Measurements from ENCODE around the gene SLC26A3. TPM values are rescaled to one million over a fixed set of nuclear protein-coding genes. Genes with fewer than 3 reads are reported as not detected.
"Not testable (repeated sequence)": the region's sequence is repeated elsewhere in the genome, so short reads cannot be mapped to it uniquely, and the experiment has no call there.

The SLC26A3 gene
- polyA plus RNA-seq (2013, experiment 1 of 2; ENCODE audit: insufficient read length), result not detected
- not detected for polyA plus RNA-seq (2013, experiment 2 of 2; ENCODE audit: insufficient read length)

DNA sequence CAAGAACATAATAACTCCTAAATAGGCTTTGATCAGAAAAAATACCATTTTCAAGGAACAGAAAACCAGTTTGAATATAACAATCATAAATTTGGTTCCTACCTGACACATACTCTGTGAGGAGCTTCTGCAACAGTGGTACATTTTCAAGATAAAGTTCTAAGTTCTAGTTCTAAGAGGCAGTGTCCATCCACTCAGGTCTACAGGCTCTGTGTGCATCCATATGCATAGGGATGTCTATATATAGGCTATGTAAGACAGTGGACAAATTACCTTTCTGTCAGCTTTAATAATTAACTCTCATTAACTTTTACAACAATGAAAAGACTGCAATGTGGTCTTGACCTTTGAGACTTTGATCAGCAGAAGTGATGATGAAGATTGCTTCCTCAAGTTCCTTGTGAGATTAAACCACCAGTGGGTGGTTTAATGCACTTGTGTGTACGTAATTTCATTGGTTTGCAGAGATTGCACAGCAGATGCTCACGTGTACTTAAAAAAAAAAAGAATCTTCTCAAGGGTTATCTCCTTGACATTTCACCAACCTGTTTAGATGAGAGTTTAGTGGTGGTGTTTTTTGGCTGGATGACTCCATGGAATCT lies at the start of gene SLC26A3:
TSS of gene SLC26A3 (minus strand) at position 215 of the 602 bp plus-strand sequence. CDS start 8,714 bp downstream, outside the sequence.
- DNase-seq, result no peak

DNA sequence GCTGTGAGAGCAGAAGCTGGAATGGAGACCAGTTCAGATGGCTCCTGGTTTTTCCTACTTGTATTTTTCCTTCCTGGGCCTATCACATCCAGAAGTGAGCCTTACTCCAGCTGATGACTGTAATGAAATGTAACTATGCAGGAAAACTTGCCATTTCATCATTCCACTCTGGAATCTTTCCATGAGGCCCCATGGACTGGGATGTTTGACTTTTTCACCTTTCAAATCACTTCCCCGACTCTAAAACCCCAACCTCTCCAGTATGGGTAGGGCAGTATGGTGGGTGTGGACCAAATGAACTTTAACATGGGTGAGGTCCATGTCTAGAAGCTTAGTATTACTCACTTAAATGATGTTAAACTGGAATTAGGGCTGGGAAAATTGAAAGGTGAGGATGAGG lies 47.6 kb upstream of the SLC26A3 start:
- no peak for DNase-seq

DNA sequence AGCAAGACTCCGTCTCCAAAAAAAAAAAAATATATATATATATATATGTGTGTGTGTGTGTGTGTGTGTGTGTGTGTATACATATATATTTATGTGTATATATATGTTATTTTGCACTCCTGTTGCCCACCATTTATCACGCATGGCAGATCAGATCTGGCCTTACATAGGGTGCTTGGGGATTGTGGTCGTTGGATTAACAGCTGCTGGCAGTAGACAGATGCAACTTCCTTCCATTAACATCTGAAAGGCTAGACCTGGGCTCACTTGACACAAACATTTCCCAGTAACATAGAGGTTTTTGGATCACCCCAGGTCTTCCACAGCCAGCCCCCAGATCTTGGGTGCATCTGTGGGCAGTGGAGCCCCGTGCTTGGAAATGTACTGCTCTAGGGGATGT lies 47.2 kb upstream of the SLC26A3 start:
- no peak for DNase-seq

DNA sequence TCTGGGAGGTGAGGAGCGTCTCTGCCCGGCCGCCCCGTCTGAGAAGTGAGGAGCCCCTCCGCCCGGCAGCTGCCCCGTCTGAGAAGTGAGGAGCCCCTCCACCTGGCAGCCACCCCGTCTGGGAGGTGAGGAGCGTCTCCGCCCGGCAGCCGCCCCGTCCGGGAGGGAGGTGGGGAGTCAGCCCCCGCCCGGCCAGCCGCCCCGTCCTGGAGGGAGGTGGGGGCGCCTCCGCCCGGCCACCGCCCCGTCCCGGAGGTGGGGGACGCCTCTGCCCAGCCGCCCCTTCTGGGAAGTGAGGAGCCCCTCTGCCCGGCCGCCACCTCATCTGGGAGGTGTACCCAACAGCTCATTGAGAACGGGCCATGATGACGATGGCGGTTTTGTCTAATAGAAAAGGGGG lies 45.2 kb upstream of the SLC26A3 start:
- DNase-seq, result not testable (repeated sequence)

DNA sequence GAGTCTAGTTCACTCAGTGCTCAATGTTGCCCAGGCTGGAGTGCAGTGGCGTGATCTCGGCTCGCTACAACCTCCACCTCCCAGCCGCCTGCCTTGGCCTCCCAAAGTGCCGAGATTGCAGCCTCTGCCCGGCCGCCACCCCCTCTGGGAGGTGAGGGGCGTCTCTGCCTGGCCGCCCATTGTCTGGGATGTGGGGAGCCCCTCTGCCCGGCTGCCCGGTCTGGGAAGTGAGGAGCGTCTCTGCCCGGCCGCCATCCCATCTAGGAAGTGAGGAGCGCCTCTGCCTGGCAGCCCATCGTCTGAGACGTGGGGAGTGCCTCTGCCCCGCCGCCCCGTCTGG lies 44.8 kb upstream of the SLC26A3 start:
- DNase-seq, result not testable (repeated sequence)

DNA sequence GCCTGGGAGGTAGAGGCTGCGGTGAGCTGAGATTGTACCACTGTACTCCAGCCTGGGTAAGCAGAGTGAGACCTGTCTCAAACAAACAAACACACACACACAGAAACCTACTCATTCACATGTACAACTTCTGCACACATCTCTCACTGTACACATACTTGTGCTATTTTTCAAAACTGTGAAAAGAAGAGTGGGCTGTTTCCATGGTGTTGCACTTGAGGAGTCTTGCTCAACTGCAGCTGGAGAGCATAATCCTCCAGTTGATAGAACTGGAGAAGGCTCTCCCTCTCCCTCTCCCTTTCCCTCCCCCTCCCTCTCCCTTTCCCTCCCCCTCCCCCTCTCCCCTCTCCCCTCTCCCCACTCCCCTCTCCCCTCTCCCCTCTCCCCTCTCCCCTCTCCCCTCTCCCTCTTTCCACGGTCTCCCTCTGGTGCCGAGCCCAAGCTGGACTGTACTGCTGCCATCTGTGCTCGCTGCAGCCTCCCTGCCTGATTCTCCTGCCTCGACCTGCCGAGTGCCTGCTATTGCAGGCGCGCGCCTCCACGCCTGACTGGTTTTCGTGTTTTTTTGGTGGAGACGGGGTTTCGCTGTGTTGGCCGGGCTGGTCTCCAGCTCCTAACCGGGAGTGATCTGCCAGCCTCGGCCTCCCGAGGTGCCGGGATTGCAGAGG lies 44.3 kb upstream of the SLC26A3 start:
- DNase-seq, result no peak

DNA sequence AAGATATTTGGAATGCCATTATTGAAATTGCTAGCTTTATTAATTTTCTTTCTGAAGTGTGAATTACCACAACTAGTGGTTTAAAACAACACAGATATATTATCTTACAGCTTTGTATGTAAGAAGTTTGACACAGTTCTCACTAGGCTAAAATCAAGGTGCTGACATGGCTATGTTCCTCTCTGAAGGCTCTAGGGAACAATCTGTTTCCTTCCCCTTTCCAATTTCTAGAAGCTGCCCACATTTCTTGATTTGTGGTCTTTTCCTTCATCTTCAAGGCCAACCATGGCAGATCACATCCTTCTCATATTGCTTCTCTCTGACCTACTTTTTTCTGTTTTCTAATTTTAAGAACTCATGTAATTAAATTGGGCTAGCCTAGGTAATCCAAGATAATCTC lies 43.3 kb upstream of the SLC26A3 start:
- no peak for DNase-seq

DNA sequence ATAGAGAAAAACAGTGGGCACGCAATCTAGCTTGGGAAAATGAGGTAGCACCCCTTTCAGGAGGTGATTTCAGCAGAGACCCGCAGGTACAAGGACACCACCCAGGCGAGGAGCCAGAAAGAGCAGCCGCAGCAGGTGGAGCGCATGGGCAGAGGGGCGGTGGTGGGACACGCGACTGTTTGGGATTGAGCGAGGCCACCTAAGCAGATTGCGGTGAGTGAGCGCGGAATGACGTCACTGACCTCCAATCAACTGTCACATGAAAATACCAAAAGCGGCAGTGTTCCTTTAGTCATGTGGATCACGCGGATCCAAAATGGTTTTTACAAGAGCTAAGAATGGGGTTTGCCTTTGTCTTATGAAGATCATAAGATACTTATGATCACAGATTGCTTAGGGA lies 40.2 kb upstream of the SLC26A3 start:
- no peak for DNase-seq

DNA sequence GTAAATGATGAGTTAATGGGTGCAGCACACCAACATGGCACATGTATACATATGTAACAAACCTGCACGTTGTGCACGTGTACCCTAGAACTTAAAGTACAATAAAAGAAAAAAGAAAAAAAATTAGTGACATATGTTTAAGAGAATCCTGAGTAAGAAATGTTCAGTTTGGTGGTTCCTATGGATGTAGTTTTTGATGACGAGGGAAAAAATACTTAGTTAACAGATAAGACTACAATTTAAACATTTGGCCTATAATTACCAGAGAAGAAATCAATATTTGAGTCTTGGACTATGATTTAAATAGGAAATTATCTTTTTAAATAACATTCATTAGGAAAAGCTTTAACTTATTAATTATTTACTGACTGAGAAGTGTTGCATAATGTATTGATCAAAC lies 39.2 kb upstream of the SLC26A3 start:
- no peak for DNase-seq

DNA sequence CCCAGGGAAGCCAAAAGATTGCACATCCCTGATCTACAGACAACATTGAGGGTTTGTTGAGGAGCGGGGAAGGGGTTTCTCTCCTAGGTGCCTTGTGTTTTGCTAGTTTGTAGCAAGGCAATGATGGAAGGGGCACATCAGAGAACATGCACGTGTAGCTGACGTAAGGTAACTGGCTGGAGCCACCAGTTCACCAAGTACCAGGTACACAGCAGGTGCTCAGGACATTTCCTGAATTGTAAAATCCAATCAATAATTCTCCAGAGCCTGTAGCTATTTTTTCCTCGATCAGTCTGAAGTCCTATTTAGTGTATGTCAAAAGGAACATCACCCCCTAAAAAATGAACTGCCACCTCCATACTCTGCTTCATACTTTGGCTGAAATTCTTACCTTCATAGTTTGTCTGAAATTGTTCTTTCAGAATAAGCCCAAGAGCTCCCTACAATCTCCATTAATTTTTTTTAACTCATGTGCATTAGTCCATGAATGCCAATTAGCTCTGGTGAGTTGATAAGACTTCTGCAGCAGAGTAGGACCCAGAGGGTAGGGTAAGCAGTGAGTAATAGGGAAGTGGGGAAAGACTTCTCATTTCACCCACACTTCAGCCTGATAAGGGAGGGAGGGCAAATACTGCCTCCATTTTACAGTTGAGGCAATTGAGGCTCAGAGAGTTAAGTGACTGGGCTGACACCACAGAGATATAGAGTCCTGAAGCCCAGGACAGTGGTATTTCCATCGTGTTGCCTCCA lies 36.0 kb upstream of the SLC26A3 start:
- DNase-seq, result no peak

DNA sequence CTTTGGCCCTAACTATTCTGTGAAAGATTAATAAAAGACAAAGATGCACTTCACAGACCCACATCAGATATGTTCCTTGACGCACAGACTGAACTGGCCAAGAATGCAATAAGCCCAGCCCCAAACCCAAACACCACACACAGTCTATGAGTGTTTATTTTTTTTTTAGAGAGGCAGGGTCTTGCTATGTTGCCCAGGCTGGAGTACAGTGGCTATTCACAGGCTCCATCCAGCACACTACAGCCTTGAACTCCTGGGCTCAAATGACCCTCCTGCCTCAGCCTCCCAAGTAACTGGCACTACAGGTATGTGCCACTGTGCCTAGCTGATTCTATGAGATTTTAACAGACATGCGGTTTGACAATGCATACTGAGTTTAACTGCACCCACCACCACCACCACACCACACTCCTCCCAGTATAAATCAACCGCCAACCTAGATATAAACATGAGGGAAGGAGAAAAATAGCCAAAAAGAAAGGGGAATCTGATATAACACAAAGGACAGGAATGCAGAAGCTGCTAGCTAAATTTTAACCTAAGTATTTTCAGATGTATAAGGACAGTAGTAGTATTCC lies 35.1 kb upstream of the SLC26A3 start:
- DNase-seq, result no peak

DNA sequence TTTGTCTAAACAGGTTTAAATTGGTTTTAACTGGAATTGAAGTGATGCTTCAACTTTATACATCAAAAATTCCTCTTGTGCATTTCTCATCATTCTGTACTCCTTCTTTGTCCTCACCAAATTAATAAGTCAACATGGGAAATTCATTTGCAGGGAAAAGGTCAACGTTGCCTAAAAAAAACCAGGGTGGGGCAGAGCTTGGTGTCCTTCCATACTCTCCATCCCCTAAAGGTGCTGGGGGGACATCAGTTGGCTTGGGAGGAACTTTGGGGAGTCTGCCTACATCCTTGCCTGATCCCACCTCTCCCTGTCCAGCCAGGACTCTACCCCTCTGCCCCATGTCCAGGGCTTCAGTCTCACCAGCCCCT lies 34.1 kb upstream of the SLC26A3 start:
- no peak for DNase-seq

DNA sequence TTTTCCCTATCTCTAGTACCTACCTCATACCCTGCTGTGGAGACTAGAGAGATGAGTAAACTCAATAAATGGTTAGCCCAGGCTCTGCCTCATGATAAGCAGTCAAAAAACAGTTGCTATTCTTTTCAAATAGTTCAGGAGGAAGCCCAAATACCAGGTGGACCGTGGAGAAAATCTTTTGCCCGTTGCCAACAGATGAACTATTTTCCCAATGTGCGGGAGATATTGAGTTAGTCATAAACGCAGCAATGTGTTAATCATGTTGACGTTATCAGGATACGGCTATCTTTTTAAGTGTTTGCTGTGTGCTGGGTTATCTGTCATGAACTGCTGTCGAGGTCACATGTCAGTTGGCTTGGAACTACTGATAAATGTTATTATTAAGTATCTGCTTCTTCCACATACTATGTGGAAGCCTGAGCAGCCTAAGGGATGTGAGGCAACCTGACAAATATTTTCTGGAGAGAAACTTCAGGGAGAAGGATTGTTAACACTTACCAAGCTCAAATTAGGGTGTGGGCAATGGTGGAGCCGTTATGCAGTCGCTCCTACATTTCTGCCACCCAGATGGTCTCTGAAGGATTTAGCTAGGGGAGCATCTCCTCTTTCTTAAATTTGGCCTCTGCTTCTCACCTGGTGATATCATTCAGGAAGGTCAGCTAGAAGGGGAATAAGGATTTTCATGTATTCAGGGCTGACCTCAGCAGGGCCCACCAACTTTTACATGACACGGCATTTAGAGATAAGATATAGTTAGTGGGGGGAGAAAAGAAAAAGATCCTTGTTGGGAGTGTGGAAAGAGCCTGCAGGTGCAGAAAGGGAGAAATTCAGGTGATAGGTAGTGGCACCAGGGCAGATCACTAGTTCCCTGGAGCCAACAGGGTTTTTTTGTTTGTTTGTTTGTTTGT lies 33.5 kb upstream of the SLC26A3 start:
- no peak for DNase-seq

DNA sequence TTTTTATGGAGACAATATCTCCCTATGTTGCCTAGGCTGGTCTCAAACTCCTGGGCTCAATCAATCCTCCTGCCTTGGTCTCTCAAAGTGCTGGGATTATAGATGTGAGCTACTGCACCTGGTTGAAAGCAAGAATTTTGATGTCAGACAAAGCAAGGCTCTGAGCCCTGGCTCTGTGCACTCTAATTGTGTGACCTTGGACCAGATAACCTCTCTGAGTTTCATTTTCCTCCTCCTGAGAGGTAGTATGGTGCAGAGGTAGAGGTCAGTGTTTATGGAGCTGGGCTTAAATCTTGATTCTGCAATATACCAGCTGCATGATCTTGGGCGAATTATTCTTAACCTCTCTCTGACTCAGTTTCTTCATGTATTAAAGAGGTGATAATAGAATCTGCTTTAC lies 31.4 kb upstream of the SLC26A3 start:
- no peak for DNase-seq

DNA sequence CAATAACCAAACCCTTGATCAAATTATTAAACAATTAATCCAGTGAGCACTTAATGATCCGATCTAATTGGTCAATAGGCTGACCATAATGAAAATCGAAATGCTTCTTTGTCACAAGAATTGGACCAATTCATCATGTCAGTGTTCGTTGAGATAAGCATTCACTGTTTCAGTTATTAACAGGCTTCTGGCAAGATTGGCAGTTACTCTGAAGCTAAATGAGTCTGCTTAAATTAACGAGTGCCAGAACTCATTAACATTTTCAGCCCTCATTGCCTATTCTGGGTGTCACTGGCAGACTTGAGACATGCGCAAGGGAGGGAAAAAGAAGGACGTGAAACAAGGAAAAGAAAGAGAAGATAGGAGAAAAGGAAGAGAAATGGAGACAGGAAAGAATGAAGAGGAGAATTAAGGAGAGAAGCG lies 30.7 kb upstream of the SLC26A3 start:
- no peak for DNase-seq

DNA sequence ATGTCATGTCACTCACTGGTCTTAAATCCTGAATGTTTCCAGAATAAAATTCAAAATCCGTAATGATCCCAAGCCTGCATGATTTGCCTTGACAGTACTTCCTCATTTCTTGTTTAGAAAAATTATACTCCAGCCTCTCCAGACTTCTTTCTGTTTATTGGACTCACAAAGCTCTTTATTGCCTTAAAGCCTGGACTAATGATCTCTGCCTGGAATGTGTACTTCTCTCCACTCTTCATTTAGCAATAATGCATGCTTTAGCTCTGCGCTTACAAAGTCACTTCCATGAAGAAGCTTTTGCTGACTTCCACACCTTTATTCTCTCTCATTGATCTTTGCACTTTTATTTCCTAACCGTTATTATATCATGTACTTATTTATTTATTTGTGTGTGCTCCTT lies 27.4 kb upstream of the SLC26A3 start:
- DNase-seq, result no peak

DNA sequence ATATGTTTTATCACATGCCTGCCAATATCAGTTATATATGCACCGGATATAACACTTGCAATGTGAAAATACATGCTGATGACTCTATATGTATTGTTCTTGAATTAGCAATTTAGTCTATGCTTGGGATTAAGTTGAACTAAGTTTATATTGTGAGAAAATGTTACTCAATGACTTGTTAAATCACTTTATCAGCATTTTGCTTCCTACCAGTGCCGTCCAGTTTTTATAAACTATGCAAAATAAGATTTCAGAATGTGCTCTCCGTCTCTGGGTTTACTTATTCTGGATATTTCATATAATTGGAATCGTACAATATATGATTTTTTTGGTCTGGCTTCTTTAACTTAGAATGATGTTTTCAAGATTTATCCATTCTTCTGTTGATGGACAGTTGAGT lies 25.5 kb upstream of the SLC26A3 start:
- no peak for DNase-seq

DNA sequence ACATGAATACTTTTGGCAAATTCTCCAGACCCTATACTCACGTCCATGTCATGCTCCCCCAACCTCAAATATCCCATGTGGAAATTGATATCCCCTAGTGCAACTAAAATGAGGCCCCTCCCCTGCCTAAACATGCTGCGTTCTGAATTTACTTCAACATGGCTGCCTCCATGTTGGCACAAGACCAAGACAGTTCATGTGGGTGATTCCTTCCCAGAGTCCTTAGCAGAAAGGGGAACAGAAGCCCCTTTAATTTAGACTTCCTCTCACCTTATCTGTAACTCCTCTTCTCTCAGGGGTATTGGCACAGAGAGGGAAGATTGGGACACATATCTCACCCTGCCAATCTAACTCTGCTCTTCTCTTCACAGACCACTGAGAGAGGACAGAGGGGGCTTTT lies 24.5 kb upstream of the SLC26A3 start:
- DNase-seq, result no peak

DNA sequence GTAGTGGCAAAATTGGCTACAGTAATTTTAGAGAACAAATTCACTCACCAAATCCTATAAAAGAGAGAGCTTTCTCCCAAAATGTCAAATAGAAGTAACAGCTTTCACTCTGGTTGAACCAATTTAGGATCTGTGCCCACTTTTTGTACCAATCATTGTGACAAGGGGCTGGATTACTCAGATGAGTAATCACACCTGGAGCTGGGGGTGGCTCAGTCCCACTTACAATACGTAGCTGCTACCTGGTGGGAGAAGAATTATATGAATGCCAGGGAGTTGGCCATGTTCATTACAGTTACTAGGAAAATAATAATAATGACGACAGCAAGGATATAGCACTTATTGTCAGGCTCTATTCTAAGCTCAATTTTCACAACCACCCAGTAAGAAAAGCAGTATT lies 23.4 kb upstream of the SLC26A3 start:
- DNase-seq, result no peak

DNA sequence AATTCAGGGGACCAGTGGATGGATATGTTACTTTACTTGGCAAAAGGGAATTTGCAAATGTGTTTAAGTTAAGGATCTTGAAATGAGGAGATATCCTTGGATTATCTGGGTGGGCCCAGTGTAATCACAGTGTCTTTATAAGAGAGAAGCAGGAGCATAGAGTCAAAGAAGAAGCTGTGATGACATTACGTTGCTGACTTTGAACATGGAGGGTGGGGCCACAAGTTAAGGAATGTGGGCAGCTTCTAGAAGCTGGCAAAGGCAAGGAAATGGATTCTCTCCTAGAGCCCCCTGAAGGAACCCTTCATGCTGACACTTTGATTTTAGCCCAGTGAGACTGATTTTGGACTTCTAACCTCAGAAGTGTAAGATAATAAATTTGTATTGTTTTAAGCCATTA lies 21.8 kb upstream of the SLC26A3 start:
- DNase-seq, result no peak

DNA sequence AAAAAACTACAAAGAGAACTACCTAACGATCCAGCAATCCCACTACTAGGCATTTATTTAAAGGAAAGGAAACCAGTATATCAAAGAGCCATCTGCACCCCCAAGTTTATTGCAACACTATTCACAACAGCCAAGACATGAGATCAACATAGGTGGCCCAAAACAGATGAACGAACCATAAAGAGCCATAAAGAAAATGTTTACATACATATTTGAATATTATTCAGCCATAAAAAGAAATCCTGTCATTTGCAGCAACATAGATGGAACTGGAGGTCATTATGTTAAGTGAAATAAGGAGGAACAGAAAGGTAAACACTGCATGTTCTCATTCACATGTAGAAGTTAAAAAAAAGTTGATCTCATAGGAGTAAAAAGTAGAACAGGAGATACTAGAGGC lies 15.6 kb upstream of the SLC26A3 start:
- DNase-seq, result no peak

DNA sequence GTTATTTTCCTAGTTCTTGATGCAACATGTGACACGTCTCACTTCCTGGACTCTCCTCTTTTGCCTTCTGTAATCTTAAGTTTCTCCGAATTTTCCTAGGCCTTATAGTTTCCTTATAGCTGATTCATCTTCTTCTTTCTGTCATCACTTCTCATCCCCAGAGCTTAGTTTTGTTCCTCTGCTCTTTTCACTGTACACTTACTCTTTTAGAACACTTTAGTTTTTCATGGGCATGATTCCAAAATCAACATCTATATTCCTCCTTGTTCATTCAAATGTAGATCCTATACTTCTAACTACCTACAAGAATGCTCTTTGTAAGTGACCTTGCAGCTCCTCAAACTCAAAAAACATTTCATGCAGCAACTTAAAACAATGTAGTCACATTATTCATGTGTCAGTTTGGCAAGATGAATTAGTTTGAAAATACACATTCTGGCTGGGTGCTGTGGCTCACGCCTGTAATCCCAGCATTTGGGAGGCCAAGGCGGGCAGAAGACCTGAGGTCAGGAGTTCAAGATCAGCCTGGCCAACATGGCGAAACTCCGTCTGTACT lies 13.1 kb upstream of the SLC26A3 start:
- peak; percentile 30 for DNase-seq
